ENCODE measurements around the gene GABRB3.
"Not testable (repeated sequence)": the region's sequence is repeated elsewhere in the genome, so short reads cannot be mapped to it uniquely, and the experiment has no call there.

GABRB3 gene

GRCh38 chr15:26722621-26723160 lies 50.2 kb downstream of the GABRB3 start:
- DNase-seq (ENCODE audit: low spot score), result no peak
- in situ Hi-C loops (cut with MboI; ENCODE audit: low pct_unique_long_range_greater_than_20kb, low sequenced_read_pairs, unreplicated experiment), result no loop called here
- TF ChIP-seq CTCF (IDR thresholded peaks at IDR 0.05; ENCODE audit: extremely low read depth, insufficient read depth, missing control alignments), result no peak

GRCh38 chr15:26721232-26721967 lies 51.5 kb downstream of the GABRB3 start:
- no peak for TF ChIP-seq CTCF (IDR thresholded peaks at IDR 0.05; ENCODE audit: extremely low read depth, insufficient read depth, missing control alignments)
- no peak for DNase-seq (ENCODE audit: low spot score)
- in situ Hi-C loops (cut with MboI; ENCODE audit: low pct_unique_long_range_greater_than_20kb, low sequenced_read_pairs, unreplicated experiment), result no loop called here

- no peak for TF ChIP-seq CTCF (IDR thresholded peaks at IDR 0.05; ENCODE audit: extremely low read depth, insufficient read depth, missing control alignments)
- no peak for DNase-seq (ENCODE audit: low spot score)
- in situ Hi-C loops (cut with MboI; ENCODE audit: low pct_unique_long_range_greater_than_20kb, low sequenced_read_pairs, unreplicated experiment), result no loop called here
These were observed 52.3 kb downstream of the GABRB3 start for GRCh38 chr15:26720546-26720945.

GRCh38 chr15:26719866-26720265 lies 53.0 kb downstream of the GABRB3 start:
- DNase-seq (ENCODE audit: low spot score); in situ Hi-C loops (cut with MboI; ENCODE audit: low pct_unique_long_range_greater_than_20kb, low sequenced_read_pairs, unreplicated experiment): not testable (repeated sequence)

- no peak for DNase-seq (ENCODE audit: low spot score)
- in situ Hi-C loops (cut with MboI; ENCODE audit: low pct_unique_long_range_greater_than_20kb, low sequenced_read_pairs, unreplicated experiment), result no loop called here
- TF ChIP-seq CTCF (IDR thresholded peaks at IDR 0.05; ENCODE audit: extremely low read depth, insufficient read depth, missing control alignments), result no peak
These were observed 56.8 kb downstream of the GABRB3 start for GRCh38 chr15:26716069-26716468.

GRCh38 chr15:26713498-26713897 lies 59.4 kb downstream of the GABRB3 start:
- TF ChIP-seq CTCF (IDR thresholded peaks at IDR 0.05; ENCODE audit: extremely low read depth, insufficient read depth, missing control alignments), result no peak
- DNase-seq (ENCODE audit: low spot score), result no peak
- in situ Hi-C loops (cut with MboI; ENCODE audit: low pct_unique_long_range_greater_than_20kb, low sequenced_read_pairs, unreplicated experiment), result no loop called here

- DNase-seq (ENCODE audit: low spot score), result no peak
- in situ Hi-C loops (cut with MboI; ENCODE audit: low pct_unique_long_range_greater_than_20kb, low sequenced_read_pairs, unreplicated experiment), result no loop called here
These were observed 60.5 kb downstream of the GABRB3 start for GRCh38 chr15:26712335-26712734.

More at GRCh38 chr15:26712335-26712734, 60.5 kb downstream of the GABRB3 start:
- TF ChIP-seq CTCF (IDR thresholded peaks at IDR 0.05; ENCODE audit: extremely low read depth, insufficient read depth, missing control alignments), result no peak
